Keratinocyte (primary cell): ENCODE results near the gene SLC6A8. TPM values are rescaled to one million over a fixed set of nuclear protein-coding genes. Genes with fewer than 3 reads are reported as not detected.

Experiments used
- DNase-seq: peaks from one replicate; pipeline ENCODE4 v3.0.0-alpha.2; 2011; ENCODE audit warnings: low read depth, missing footprints, low spot score
- FAIRE-seq: peaks from 2 replicates; lab custom pipeline; 2011; peaks lifted over from hg19 to GRCh38; lab: Jason Lieb, UNC
- H2AFZ ChIP-seq: 2 replicates; pipeline ENCODE4 v1.6.0; 2012; ENCODE audit warnings: low read length, control low read depth, inconsistent platforms; ENCODE audit not compliant: control insufficient read depth
- H3K27ac ChIP-seq: 2 replicates; pipeline ENCODE4 v1.5.1; 2011; ENCODE audit warnings: low read length; ENCODE audit not compliant: control insufficient read depth, insufficient read depth
- H3K27me3 ChIP-seq: 3 replicates; pipeline ENCODE4 v1.6.0; 2011; ENCODE audit warnings: low read length; ENCODE audit not compliant: control insufficient read depth, insufficient read depth; ENCODE audit errors: extremely low read depth
- H3K36me3 ChIP-seq, 2 experiments: 2 replicates in 1 of 2; 3 replicates in 1 of 2; pipeline ENCODE4 v1.5.1; 2011; ENCODE audit warnings: low read length in 2 of 2, mild to moderate bottlenecking in 1 of 2; ENCODE audit not compliant: control insufficient read depth in 2 of 2, insufficient read depth in 2 of 2; ENCODE audit errors: extremely low read depth in 1 of 2
- H3K4me1 ChIP-seq: 3 replicates; pipeline ENCODE4 v1.5.1; 2011; ENCODE audit warnings: low read length; ENCODE audit not compliant: control insufficient read depth, insufficient read depth; ENCODE audit errors: extremely low read depth
- H3K4me2 ChIP-seq: 3 replicates; pipeline ENCODE4 v1.6.0; 2011; ENCODE audit warnings: low read depth, low read length; ENCODE audit not compliant: control insufficient read depth, insufficient read depth; ENCODE audit errors: extremely low read depth
- H3K4me3 ChIP-seq, 3 experiments: fragments of 200-600 bp in 1 of 3; sonication (generic) in 1 of 3; 2 replicates in 2 of 3; 3 replicates in 1 of 3; pipeline ENCODE4 v1.5.1; 2011 to 2016; ENCODE audit warnings: low read length in 3 of 3, mild to moderate bottlenecking in 3 of 3, control low read depth in 2 of 3, inconsistent platforms in 1 of 3, low read depth in 1 of 3, mixed read lengths in 1 of 3, mixed run types in 1 of 3, moderate library complexity in 1 of 3; ENCODE audit not compliant: control insufficient read depth in 2 of 3, insufficient read depth in 2 of 3; ENCODE audit errors: extremely low read depth in 1 of 3
- H3K79me2 ChIP-seq: 2 replicates; pipeline ENCODE4 v1.6.0; 2012; ENCODE audit warnings: low read length; ENCODE audit not compliant: control insufficient read depth, insufficient read depth
- H3K9ac ChIP-seq: 3 replicates; pipeline ENCODE4 v1.6.0; 2011; ENCODE audit warnings: low read length; ENCODE audit not compliant: control insufficient read depth, insufficient read depth; ENCODE audit errors: extremely low read depth
- H3K9me1 ChIP-seq: 3 replicates; pipeline ENCODE4 v1.6.0; 2011; ENCODE audit warnings: low read length; ENCODE audit not compliant: control insufficient read depth, insufficient read depth; ENCODE audit errors: extremely low read depth
- H3K9me3 ChIP-seq: 2 replicates; pipeline ENCODE4 v1.5.1; 2012; ENCODE audit warnings: low read depth, low read length; ENCODE audit not compliant: control insufficient read depth
- H4K20me1 ChIP-seq: 3 replicates; pipeline ENCODE4 v1.6.0; 2011; ENCODE audit warnings: low read length; ENCODE audit not compliant: control insufficient read depth, insufficient read depth; ENCODE audit errors: extremely low read depth
- CTCF ChIP-seq, 3 experiments: IDR thresholded peaks in 1 of 3; conservative IDR thresholded peaks in 1 of 3; optimal IDR thresholded peaks in 1 of 3; 2 replicates in 2 of 3; 3 replicates in 1 of 3; pipeline versions ENCODE3 to v1.5.1; 2011; ENCODE audit warnings: low read length in 3 of 3, mild to moderate bottlenecking in 3 of 3, moderate library complexity in 2 of 3, control low read depth in 1 of 3, inconsistent platforms in 1 of 3; ENCODE audit not compliant: insufficient read depth in 2 of 3; ENCODE audit errors: extremely low read depth in 1 of 3
- EZH2 ChIP-seq: IDR thresholded peaks from one replicate; pipeline ENCODE4 v1.6.1; 2012; ENCODE audit warnings: inconsistent platforms, mild to moderate bottlenecking, low read length, moderate library complexity
- dilution Hi-C: fragments of 300-500 bp; cut with MboI; formaldehyde crosslinking; loops from one replicate; pipeline ENCODE4 v1.7.0; 2020; ENCODE audit warnings: low sequenced_read_pairs; ENCODE audit not compliant: extremely low pct_ligation_motif_present
- polyA plus RNA-seq, 5 experiments: library from polyadenylated mRNA; depleted of rRNA in 3 of 5; stranded (reverse) in 3 of 5; stranded (forward) in 1 of 5; unstranded in 1 of 5; fragments of >200 nt; gene quantifications; 1 replicate in 1 of 5; 2 replicates in 3 of 5; 3 replicates in 1 of 5; pipeline versions ENCODE4 v1.2.1 to v1.2.3, GENCODE V29; 2011 to 2012; ENCODE audit warnings: missing spikeins in 2 of 5, low read depth in 1 of 5, low replicate concordance in 1 of 5

Gene SLC6A8
- polyA plus RNA-seq, 1 donor (not counting 4 experiments of a cell fraction or from before 2014, with no cell fraction given), result 33.6 TPM

GRCh38 chrX:153670748-153671588 lies 16.8 kb upstream of the SLC6A8 start:
- H3K27me3 ChIP-seq, result no peaks in the 10 kb centered on the region
- dilution Hi-C loops, result no loop called here
- H3K79me2 ChIP-seq, result no peaks in the 10 kb centered on the region
- H3K9me1 ChIP-seq, result no peaks in the 10 kb centered on the region
- no peaks in the 10 kb centered on the region for H3K4me1 ChIP-seq
- no peak for TF ChIP-seq EZH2
- no peak for TF ChIP-seq CTCF (optimal IDR thresholded peaks at IDR 0.05 in 1 of 3, IDR thresholded peaks at IDR 0.05 in 1 of 3, conservative IDR thresholded peaks at IDR 0.05 in 1 of 3; ENCODE audit: extremely low read depth in 1 of 3, insufficient read depth in 2 of 3, low read length in 3 of 3)
- no peak overlapping the region for H3K4me3 ChIP-seq
- H3K4me2 ChIP-seq, result no peak overlapping the region
- H3K9me3 ChIP-seq, result no peaks in the 10 kb centered on the region
- FAIRE-seq (no peak), DNase-seq (no peak)
- no peaks in the 10 kb centered on the region for H4K20me1 ChIP-seq
- H2AFZ ChIP-seq, result no peak overlapping the region
- H3K9ac ChIP-seq, result no peak overlapping the region
- no peak overlapping the region for H3K27ac ChIP-seq
- no peaks in the 10 kb centered on the region for H3K36me3 ChIP-seq

- no peaks in the 10 kb centered on the region for H3K79me2 ChIP-seq
- H3K4me2 ChIP-seq, result no peak overlapping the region
- H2AFZ ChIP-seq, result no peak overlapping the region
- H3K4me1 ChIP-seq, result peaks cover 4% of the 10 kb centered on the region
- no peaks in the 10 kb centered on the region for H3K9me1 ChIP-seq
- no peak overlapping the region for H3K4me3 ChIP-seq
- dilution Hi-C loops, result no loop called here
- H3K36me3 ChIP-seq, result no peaks in the 10 kb centered on the region
- H3K27me3 ChIP-seq, result no peaks in the 10 kb centered on the region
- TF ChIP-seq EZH2, result no peak
- H3K27ac ChIP-seq, result no peak overlapping the region
- H4K20me1 ChIP-seq, result no peaks in the 10 kb centered on the region
- FAIRE-seq (no peak), DNase-seq (no peak)
- H3K9ac ChIP-seq, result no peak overlapping the region
- H3K9me3 ChIP-seq, result no peaks in the 10 kb centered on the region
Observed at GRCh38 chrX:153671589-153672530, 15.9 kb upstream of the SLC6A8 start.
